RWPE2 (cell line): ENCODE data around the gene GNPNAT1.
"Not testable (repeated sequence)": the region's sequence is repeated elsewhere in the genome, so short reads cannot be mapped to it uniquely, and the experiment has no call there.

ENCODE experiments used
- ATAC-seq: fragments of 200-7000 bp; cut with Tn5 transposase; 3 replicates; pipeline ENCODE4 v1.9.1; 2021; ENCODE audit warnings: low read depth
- DNase-seq: peaks from one replicate; pipeline ENCODE4 v3.0.0-alpha.2; 2020; ENCODE audit warnings: low spot score
- H3K27ac ChIP-seq: fragments of 450-650 bp; 2 replicates; pipeline ENCODE4 v1.5.1; 2017; ENCODE audit warnings: mild to moderate bottlenecking; ENCODE audit not compliant: poor library complexity, severe bottlenecking
- H3K27me3 ChIP-seq: fragments of 250-450 bp; sonication (Bioruptor Pico); 2 replicates; pipeline ENCODE4 v1.5.1; 2021; ENCODE audit warnings: mild to moderate bottlenecking, moderate library complexity; ENCODE audit not compliant: insufficient read depth, poor library complexity, severe bottlenecking
- H3K36me3 ChIP-seq: fragments of 250-450 bp; sonication (Bioruptor Pico); 2 replicates; pipeline ENCODE4 v1.5.1; 2020; ENCODE audit warnings: low read depth, mild to moderate bottlenecking, moderate library complexity
- H3K4me1 ChIP-seq: fragments of 250-450 bp; sonication (Bioruptor Pico); 2 replicates; pipeline ENCODE4 v1.5.1; 2021; ENCODE audit warnings: mild to moderate bottlenecking, moderate library complexity; ENCODE audit not compliant: insufficient read depth, poor library complexity, severe bottlenecking
- H3K4me3 ChIP-seq: fragments of 250-450 bp; sonication (Bioruptor Pico); 2 replicates; pipeline ENCODE4 v1.5.1; 2021; ENCODE audit warnings: mild to moderate bottlenecking, moderate library complexity; ENCODE audit not compliant: severe bottlenecking
- H3K9me3 ChIP-seq: fragments of 250-450 bp; sonication (Bioruptor Pico); 2 replicates; pipeline ENCODE4 v1.5.1; 2021; ENCODE audit warnings: mild to moderate bottlenecking, moderate library complexity; ENCODE audit not compliant: severe bottlenecking
- CTCF ChIP-seq: fragments of 450-650 bp; IDR thresholded peaks from one replicate; pipeline ENCODE4 v1.5.1; 2017; ENCODE audit warnings: mild to moderate bottlenecking, moderate library complexity; ENCODE audit not compliant: poor library complexity, severe bottlenecking

Gene GNPNAT1

DNA sequence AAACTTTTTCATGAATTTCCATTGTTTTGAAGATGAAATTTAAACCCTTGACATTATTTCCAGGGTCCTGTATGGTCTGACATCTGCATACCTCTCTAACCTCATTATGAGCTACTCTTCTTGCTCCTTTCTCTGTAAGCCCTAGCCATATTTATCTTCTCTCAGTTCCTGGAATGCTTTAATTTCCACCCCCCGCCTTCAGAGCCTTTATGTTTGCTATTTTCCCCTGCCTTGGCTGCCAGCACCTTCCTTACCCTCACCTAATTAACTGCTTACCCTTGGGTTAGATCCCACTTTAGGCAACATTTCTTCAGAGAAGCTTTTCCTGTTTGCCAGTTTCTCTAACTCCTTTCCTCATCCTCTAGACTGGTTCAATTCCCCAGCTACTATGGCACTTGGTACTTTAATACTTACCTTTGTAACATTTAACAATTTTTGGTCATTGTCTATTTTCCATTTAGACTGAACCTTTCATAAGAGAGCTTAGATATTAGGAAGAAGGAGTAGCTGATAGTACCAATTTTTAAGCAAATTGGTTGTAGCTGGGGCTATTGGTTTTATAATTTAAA is 55.4 kb downstream of the GNPNAT1 start:
- no peaks in the 10 kb centered on the region for H3K9me3 ChIP-seq
- H3K27ac ChIP-seq, result no peak overlapping the region
- TF ChIP-seq CTCF, result no peak
- ATAC-seq (no peak), DNase-seq (no peak)
- H3K4me1 ChIP-seq, result no peaks in the 10 kb centered on the region
- no peaks in the 10 kb centered on the region for H3K27me3 ChIP-seq
- H3K36me3 ChIP-seq, result peaks cover 27% of the 10 kb centered on the region
- no peak overlapping the region for H3K4me3 ChIP-seq

DNA sequence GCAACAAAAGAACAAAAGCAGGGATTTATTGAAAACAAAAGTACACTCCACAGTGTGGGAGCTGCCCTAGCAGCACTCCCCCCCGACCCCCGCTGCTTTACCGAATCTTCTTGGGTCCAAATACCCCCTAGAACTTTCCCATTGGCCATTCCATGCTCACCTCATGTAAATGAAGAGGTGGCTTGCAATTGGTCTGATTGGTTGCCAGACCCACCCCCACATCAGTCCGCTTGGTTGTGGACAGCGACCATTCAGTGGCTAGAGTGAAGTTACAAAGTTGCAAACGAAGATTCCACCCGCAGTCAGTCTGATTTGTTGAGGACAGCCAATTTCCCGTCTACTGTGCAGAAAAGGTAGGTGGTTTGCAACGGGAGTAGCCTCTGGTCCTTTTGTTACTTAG is 57.6 kb downstream of the GNPNAT1 start:
- ATAC-seq, result no peak
- H3K36me3 ChIP-seq, result peaks cover 30% of the 10 kb centered on the region
- peaks cover 2% of the 10 kb centered on the region for H3K4me1 ChIP-seq
- no peak overlapping the region for H3K27ac ChIP-seq
- H3K27me3 ChIP-seq, result no peaks in the 10 kb centered on the region
- DNase-seq, result no peak
- H3K4me3 ChIP-seq, result no peak overlapping the region
- H3K9me3 ChIP-seq, result no peaks in the 10 kb centered on the region
- TF ChIP-seq CTCF, result no peak

GRCh38 chr14:52730709-52731111 is 60.7 kb downstream of the GNPNAT1 start:
- Histone ChIP-seq H3K27me3 (no peaks in the 10 kb centered on the region), H3K36me3 (peaks cover 47% of the 10 kb centered on the region), H3K9me3 (no peaks in the 10 kb centered on the region), H3K4me1 (peaks cover 2% of the 10 kb centered on the region), H3K27ac (peak overlapping the region; percentile 47), H3K4me3 (peak overlapping the region; percentile 95)
- no peak for TF ChIP-seq CTCF
- DNase-seq (no peak), ATAC-seq (no peak)

GRCh38 chr14:52729925-52730708 is 61.3 kb downstream of the GNPNAT1 start, which contains the start of gene STYX:
STYX (plus strand) TSS chr14:52730166; CDS start chr14:52730475, 309 bp downstream.
- Histone ChIP-seq H3K4me1 (peaks cover 2% of the 10 kb centered on the region), H3K36me3 (peaks cover 53% of the 10 kb centered on the region)
- no peak for TF ChIP-seq CTCF

DNA sequence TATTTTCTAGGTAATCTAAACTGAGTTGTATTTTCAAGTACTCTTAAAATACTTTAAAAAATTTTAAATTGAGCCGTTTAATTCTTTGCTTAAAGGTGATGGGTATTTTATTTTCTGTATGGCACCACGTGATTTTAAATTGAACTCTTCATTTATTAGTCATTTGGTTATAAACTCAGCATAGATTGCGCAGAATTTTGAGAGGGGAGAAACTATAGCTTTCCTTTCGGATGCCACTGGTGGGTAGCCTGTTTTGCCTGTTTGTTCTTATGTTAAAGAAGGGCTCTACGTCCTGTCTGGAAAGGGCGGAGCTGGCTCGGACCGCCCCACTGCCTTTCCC is 61.9 kb downstream of the GNPNAT1 start:
- DNase-seq, result no peak
- H3K36me3 ChIP-seq, result peaks cover 57% of the 10 kb centered on the region
- peaks cover 2% of the 10 kb centered on the region for H3K4me1 ChIP-seq
- no peak for TF ChIP-seq CTCF
- H3K27me3 ChIP-seq, result no peaks in the 10 kb centered on the region
- H3K27ac ChIP-seq, result peak overlapping the region; percentile 47
- no peak for ATAC-seq
- H3K4me3 ChIP-seq, result peak overlapping the region; percentile 6
- H3K9me3 ChIP-seq, result no peaks in the 10 kb centered on the region

More at GRCh38 chr14:52729925-52730708, 61.3 kb downstream of the GNPNAT1 start, which contains the start of gene STYX:
- no peaks in the 10 kb centered on the region for H3K27me3 ChIP-seq
- ATAC-seq (peak; percentile 95), DNase-seq (peak; percentile 100)
- H3K27ac ChIP-seq, result peak within 1 kb of the TSS; percentile 47
- H3K4me3 ChIP-seq, result peak within 1 kb of the TSS; percentile 95
- no peaks in the 10 kb centered on the region for H3K9me3 ChIP-seq

GRCh38 chr14:52729035-52729434 is 62.4 kb downstream of the GNPNAT1 start:
- H3K27ac ChIP-seq, result peak overlapping the region; percentile 47
- H3K4me3 ChIP-seq, DNase-seq, H3K27me3 ChIP-seq, H3K4me1 ChIP-seq, H3K9me3 ChIP-seq, ATAC-seq: not testable (repeated sequence)
- H3K36me3 ChIP-seq, result peaks cover 58% of the 10 kb centered on the region

DNA sequence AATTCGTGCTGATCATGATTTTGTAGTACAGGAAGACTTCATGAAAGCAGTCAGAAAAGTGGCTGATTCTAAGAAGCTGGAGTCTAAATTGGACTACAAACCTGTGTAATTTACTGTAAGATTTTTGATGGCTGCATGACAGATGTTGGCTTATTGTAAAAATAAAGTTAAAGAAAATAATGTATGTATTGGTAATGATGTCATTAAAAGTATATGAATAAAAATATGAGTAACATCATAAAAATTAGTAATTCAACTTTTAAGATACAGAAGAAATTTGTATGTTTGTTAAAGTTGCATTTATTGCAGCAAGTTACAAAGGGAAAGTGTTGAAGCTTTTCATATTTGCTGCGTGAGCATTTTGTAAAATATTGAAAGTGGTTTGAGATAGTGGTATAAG is 63.9 kb downstream of the GNPNAT1 start:
- H3K4me3 ChIP-seq, H3K27me3 ChIP-seq, ATAC-seq, H3K27ac ChIP-seq, DNase-seq, H3K4me1 ChIP-seq, H3K9me3 ChIP-seq: not testable (repeated sequence)
- H3K36me3 ChIP-seq, result peaks cover 64% of the 10 kb centered on the region
